C4-2B (cell line): ENCODE data around the gene HAAO.

ENCODE experiments used
- H3K27ac ChIP-seq: fragments of 450-650 bp; 2 replicates; pipeline ENCODE4 v1.5.1; 2017
- ZFX ChIP-seq: fragments of 450-650 bp; IDR thresholded peaks from 2 replicates; pipeline ENCODE4 v1.6.1; 2017
- TF ChIP-seq, protein P1 (sequence below): fragments of 450-650 bp; conservative IDR thresholded peaks from 2 replicates; pipeline ENCODE4 v1.5.1; 2017; ENCODE audit warnings: mild to moderate bottlenecking

Gene HAAO

DNA sequence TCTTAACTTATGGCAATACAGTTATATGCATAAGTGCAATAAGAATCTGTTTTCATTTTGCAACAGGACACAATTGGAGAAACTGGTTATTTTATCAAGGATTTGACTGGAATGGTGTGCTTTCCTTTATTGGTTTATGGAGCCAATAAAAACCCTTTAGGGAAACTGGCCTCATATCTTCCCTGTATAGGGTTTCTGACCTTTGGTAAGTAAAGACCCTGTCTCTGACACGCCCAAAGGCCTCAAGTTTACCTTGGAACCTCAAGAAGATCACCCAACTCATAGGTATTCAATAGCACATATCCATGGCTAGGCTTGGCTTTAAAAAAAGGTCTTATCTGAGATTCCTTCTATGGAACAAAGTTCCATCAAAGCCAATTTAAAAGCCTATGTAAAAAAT is 11.2 kb downstream of the HAAO start:
- TF ChIP-seq ZFX: no peak
- TF ChIP-seq, protein P1, sequence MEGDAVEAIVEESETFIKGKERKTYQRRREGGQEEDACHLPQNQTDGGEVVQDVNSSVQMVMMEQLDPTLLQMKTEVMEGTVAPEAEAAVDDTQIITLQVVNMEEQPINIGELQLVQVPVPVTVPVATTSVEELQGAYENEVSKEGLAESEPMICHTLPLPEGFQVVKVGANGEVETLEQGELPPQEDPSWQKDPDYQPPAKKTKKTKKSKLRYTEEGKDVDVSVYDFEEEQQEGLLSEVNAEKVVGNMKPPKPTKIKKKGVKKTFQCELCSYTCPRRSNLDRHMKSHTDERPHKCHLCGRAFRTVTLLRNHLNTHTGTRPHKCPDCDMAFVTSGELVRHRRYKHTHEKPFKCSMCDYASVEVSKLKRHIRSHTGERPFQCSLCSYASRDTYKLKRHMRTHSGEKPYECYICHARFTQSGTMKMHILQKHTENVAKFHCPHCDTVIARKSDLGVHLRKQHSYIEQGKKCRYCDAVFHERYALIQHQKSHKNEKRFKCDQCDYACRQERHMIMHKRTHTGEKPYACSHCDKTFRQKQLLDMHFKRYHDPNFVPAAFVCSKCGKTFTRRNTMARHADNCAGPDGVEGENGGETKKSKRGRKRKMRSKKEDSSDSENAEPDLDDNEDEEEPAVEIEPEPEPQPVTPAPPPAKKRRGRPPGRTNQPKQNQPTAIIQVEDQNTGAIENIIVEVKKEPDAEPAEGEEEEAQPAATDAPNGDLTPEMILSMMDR: no peak
- no peak overlapping the region for H3K27ac ChIP-seq

DNA sequence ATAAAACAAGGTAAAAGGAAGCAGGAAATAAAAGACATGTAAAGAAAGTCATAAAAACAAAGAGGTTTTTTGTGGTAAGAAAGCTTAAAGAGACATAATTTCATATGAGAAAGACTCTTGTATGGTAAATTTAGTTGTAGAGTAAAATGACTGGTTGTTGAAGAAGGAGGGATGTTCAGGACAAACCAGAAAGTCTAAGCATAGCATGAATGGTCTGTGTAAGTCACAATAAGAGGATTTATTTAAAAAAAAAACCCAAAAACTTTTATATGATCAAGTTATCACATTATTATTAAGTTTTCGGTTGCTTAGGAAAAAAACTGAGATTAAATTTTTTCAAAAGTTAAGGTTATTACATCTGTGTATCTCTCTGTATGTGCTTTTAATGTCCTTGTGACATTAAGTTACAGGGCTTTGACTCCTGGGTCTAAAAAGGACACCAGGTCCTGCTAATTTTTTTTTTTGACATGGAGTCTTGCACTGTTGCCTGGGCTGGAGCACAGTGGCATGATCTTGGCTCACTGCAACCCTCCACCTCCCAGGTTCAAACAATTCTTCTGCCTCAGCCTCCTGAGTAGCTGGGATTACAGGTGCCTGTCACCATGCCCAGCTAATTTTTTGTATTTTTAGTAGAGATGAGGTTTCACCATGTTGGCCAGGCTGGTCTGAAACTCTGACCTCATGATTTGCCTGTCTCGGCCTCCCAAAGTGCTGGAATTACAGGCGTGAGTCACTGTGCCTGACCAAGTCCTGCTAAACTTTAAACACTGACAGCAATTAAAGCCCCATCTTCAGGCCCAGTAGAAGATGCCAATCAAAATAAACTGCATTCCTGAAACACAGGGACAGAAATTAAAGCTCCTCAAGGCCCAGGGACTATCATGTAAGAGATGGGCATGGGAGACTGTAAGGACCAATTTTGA is 14.2 kb downstream of the HAAO start:
- TF ChIP-seq ZFX: no peak
- TF ChIP-seq, protein P1: no peak
- no peak overlapping the region for H3K27ac ChIP-seq

DNA sequence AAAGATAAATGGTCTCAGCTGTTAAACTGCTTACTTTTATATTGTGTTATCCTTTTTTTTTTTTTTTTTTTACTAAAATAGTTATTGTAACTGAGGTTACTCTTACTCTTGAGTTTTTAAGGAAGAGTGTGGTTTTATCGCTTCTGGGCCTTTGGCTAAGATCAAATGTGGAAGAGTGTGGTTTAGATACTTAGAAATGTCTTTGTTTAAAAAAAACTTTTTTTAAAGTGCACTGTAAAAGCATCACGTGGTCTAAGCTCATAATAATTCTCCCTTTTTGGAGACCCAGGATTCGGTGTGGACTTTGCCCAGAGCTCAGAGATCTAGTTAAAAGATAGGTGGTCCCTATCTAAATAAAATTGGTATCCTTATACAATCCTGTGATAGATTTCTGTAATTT is 16.6 kb downstream of the HAAO start:
- TF ChIP-seq, protein P1: no peak
- TF ChIP-seq ZFX: no peak
- no peak overlapping the region for H3K27ac ChIP-seq

DNA sequence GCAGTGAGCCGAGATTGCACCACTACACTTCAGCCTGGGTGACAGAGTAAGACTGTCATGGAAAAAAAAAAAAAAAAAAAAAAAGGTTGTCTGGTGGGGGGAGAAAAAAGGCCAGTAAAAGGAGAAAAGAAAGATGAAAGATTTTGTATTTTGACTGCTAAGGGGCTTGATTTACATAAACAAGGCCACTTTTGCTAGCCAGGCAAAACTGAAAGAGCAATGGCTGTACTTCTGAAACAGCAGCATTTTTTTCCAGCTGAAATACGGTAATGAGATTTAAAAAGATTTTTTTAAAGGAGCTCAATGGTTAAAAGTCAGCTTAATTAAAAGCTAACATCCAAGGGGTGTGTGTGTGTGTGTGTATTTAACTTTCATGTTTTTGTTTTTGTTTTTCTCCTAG is 17.2 kb downstream of the HAAO start:
- no peak for TF ChIP-seq ZFX
- TF ChIP-seq, protein P1: no peak
- H3K27ac ChIP-seq: no peak overlapping the region

- no peak overlapping the region for H3K27ac ChIP-seq
- no peak for TF ChIP-seq ZFX
- TF ChIP-seq, protein P1: no peak
Observed at GRCh38 chr2:42771546-42772153, 20.7 kb downstream of the HAAO start.

GRCh38 chr2:42770288-42771131 is 21.9 kb downstream of the HAAO start:
- no peak overlapping the region for H3K27ac ChIP-seq
- TF ChIP-seq, protein P1: no peak; the same call in 1 of the 2 replicates
- TF ChIP-seq ZFX: no peak
